A172 (cell line): ENCODE data around the gene TBX5. TPM values are rescaled to one million over a fixed set of nuclear protein-coding genes. Genes with fewer than 3 reads are reported as not detected.
A peak's percentile ranks its signal among the peaks of the same experiment; 100 is the strongest.
"Not testable (repeated sequence)": the region's sequence is repeated elsewhere in the genome, so short reads cannot be mapped to it uniquely, and the experiment has no call there.

ENCODE experiments used
- DNase-seq: peaks from one replicate; pipeline ENCODE4 v3.0.0-alpha.2; 2015; ENCODE audit warnings: low spot score
- total RNA-seq: library from RNA; depleted of rRNA; stranded (reverse); fragments of >200 nt; shearing (Covaris generic); gene quantifications from 2 replicates; pipeline ENCODE4 v1.2.3, GENCODE V29; 2014

The TBX5 gene
- total RNA-seq, 1 experiment from 2014 or later: not detected

DNA sequence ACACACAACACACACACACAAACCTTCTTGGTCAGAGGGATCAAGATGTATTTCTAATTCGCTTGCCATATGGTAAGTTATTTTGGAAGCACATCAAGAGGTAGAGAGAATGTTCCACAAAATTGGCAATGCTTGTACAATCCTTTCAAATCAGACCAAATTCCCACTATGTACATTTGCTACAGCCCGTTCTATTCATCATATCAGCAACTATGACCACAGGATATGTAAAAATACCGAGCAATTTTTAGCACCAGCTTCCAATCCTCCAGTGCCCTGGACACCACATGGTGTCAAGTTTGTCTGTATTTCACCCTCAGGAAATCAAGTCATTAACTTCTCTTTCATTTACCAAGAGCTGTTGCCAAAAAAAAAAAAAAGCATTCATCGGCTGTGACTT, 21.2 kb downstream of the TBX5 start:
- no peak for DNase-seq

GRCh38 chr12:114381177-114381576, 24.8 kb downstream of the TBX5 start:
- DNase-seq: no peak

- no peak for DNase-seq
Measured at GRCh38 chr12:114371733-114372132, 34.2 kb downstream of the TBX5 start.

DNA sequence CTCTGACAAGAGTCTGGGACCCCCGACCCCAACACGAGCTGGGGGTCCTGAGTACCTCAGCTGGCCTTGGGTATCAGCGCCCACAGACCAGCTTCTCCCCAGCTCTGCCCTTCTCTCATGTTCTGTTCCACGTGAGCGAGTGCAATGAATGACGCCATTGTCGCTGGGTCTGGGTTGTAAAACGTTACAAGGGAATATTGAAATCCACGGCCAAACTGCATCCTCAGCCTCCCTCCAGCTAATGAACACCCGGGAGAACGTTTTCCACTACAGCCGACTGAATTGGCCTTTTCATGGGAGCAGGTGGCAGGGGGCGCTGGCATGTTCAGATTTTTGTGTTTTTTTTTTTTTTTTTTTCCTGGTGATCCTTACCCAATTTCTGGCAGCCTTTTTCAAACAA, 34.7 kb downstream of the TBX5 start:
- DNase-seq: no peak

DNA sequence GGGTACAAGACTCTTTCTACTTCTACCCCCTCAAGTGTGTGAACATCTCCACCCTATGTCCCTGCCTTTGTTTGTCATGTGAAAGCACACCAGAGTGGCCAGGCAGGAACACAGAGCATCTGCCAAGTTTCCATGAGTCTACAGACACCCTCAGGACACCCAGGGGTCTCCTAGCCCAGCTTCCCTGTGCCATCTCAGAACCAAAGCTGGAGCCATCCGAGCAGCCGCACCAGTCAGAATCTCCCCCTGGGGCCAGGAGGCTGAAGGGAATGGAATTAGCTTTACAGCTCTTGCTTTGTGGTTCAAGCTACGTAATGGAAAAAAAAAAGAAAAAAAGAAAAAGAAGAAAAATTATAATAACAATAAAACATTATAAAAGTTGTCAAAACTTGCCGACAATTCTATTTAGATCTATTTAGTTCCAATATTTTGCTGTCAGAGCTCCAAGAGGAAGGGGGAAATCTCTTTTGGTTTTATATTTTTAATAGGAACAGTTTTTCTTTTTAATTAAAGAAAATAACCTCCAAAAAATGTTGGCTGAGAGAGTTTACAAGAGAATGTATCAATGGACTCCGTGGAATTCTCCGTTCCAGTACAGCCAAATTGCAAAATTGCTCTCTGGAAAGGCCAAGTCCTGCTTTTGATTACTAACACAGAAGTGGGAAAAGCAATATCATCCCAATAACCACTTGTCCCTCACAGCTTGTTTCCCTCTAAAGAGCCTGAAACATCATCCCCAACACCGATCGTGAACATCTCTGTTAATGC, 37.1 kb downstream of the TBX5 start:
- no peak for DNase-seq

DNA sequence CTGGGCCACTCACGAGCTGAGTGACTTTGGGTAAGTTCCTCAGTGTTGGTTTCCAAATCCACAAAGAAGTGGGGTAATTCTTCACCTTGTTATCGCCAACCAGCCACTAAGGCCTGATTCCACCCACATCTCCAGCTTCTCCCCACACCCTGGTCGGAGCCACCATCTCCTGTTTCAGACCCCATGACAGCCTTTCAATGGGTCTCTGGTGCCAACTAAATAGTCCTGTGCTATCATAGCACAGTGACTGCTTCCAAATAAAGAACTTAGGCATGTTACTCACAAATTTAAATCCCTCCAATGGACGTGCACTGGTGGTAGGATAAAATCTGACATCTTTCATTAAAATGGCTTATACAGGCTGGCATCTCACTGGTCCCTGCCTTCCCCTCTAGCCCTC, 44.0 kb downstream of the TBX5 start:
- DNase-seq: no peak

DNA sequence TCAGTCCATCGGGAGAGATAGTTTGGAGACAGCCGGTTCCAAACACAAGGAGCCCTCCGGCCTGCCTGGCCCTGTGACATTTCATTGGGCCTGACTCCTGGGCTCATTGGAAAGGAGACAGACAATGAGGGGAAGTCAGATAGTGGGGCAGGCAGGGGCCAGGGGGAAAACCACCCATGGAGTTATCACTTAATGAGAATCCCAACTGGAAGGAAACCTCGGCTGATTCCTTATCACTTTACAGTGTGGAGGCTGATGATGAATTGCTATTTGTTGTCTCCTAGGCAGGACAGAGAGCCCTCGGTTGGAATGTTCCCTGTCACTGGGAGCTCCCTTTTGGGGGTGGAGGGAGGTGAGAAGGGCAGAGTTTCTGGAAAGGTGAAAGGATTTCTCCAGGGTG, 44.4 kb downstream of the TBX5 start:
- DNase-seq: no peak

GRCh38 chr12:114360485-114360884, 45.5 kb downstream of the TBX5 start:
- no peak for DNase-seq

- DNase-seq: no peak
Measured at GRCh38 chr12:114355389-114356088, 50.4 kb downstream of the TBX5 start.

DNA sequence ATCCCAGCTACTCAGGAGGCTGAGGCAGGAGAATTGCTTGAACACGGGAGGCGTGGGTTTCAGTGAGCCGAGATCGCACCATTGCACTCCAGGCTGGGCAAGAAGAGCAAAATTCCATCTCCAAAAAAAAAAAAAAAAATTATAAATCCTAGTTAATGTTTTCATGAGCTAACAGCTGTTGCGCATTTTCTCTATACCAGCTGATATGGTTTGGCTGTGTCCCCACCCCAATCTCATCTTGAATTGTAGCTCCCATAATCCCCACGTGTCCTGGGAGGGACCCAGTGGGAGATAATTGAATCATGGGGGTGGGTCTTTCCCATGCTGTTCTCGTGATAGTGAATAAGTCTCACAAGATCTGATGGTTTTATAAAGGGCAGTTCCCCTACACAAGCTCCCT, 56.7 kb downstream of the TBX5 start:
- not testable (repeated sequence) for DNase-seq

DNA sequence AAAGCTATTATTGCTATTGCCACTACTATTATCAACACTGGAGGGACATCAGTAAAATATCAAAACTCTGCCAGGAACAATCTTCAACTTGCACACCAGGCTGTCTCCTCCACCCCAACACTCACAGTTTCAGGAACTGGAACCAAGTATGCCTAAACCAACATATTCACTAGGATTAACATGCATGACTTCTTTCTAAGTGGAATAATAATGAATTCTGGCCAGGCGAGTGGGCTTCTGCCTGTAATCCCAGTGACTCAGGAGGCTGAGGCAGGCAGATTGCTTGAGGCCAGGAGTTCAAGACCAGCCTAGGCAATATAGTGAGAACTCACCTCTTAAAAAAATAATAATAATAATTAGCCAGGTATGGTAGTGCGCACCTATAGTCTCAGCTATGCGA, 58.1 kb downstream of the TBX5 start:
- no peak for DNase-seq

DNA sequence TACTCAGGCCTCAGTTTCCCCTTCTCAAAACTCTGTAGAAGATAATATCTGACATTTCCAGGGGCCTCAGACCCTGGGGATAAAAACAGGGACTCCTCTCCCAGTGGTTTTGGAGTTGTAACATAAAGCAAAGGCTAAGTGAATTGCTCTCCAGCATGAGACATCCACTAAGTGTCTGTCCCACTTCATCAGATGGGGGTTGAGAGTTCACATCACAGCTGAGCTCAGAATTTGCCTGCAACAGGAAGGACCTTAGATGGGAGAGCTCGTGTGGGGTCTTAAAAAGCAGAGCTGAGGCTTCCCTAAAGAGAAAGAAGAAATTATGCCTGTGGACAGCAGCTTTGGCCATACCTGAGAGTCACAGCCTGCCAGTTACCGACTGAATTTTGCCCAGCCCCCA, 61.1 kb downstream of the TBX5 start:
- DNase-seq: no peak

DNA sequence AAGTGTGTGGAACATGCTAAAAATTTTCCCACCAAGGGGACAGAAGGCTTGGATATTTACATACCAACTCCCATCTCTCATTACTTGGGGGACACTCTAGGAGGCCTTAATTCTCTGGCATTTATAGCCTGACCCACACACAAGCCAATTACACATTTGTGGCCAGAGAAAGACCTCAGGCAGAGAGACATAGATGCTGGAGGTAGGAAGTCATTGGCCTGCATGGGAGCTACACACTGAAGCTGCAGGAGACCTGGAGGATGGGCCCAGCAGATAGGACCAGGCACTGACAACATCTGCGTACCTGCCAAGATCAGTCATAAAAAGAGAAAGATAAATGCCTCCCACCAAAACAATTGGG, 61.7 kb downstream of the TBX5 start:
- no peak for DNase-seq

DNA sequence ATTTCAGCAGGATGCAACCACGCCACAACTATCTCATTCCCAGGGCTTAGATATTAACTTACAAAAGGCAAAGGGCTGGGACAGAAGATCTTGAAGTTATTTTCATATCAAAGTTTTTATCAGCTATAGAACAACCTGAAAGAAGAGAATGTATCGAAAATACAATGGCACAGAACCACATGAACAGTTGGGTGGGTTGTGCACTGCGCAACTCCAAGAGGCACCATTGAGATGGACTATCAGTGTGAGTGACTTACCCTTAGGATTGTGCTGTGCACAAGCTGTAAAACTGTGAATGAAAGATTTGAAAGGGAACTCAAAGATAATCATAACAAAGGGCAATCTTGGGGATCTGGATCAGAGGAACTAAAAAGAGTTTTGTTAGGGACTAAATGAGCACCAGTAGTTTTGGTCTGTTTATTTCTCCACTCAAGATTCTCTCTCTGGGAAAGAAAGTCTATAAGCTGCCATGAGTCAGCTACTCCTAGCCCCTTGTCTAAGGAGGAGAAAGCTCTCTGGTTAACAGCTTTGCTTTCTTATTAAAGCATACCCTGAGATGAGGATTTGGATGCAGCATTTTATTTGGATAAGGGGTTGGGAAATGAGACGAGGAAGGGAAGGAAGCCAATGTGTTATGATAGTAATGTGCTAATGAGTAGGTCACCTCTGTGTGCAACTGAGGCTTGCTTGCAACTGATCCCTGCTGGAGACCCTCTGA, 62.2 kb downstream of the TBX5 start:
- DNase-seq: no peak

- no peak for DNase-seq
Measured at GRCh38 chr12:114342656-114343055, 63.3 kb downstream of the TBX5 start.

DNA sequence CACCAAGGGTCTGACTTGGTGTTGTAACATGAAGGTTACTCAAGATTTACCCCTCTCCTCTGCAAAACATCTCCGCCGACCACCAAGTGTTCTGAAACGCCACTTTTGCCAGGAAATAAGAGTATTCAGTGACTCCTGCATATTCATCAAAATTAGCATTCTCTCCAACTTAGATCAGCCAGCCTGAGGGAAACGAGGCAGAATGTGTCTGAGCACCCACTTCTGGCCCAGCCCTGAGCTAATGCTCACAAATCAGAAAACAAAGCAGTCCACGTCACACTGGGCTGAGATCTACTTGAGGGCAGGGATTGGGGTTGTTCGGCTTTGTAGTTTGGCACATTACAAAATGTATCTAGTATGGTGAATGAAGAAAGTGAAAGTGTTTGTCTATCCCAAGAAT, 64.3 kb downstream of the TBX5 start:
- no peak for DNase-seq

GRCh38 chr12:114340231-114340630, 65.7 kb downstream of the TBX5 start:
- DNase-seq: no peak

GRCh38 chr12:114339626-114340025, 66.3 kb downstream of the TBX5 start:
- DNase-seq: peak; percentile 46

- DNase-seq: no peak
Measured at GRCh38 chr12:114335607-114336006, 70.3 kb downstream of the TBX5 start.

GRCh38 chr12:114334395-114334794, 71.5 kb downstream of the TBX5 start:
- DNase-seq: no peak

- DNase-seq: no peak
Measured at GRCh38 chr12:114328292-114328691, 77.7 kb downstream of the TBX5 start.

- no peak for DNase-seq
Measured at GRCh38 chr12:114327765-114328164, 78.2 kb downstream of the TBX5 start.

- DNase-seq: no peak
Measured at GRCh38 chr12:114321524-114321923, 84.4 kb downstream of the TBX5 start.
